ENCODE data around the gene TSPO2. TPM values are rescaled to one million over a fixed set of nuclear protein-coding genes. Genes with fewer than 3 reads are reported as not detected.

Gene TSPO2
- total and polyA plus RNA-seq, 2 of the 13 experiments (the other 11 are each of a cell fraction or from before 2014, with no cell fraction given) = 0.55 TPM; not detected in 1

DNA sequence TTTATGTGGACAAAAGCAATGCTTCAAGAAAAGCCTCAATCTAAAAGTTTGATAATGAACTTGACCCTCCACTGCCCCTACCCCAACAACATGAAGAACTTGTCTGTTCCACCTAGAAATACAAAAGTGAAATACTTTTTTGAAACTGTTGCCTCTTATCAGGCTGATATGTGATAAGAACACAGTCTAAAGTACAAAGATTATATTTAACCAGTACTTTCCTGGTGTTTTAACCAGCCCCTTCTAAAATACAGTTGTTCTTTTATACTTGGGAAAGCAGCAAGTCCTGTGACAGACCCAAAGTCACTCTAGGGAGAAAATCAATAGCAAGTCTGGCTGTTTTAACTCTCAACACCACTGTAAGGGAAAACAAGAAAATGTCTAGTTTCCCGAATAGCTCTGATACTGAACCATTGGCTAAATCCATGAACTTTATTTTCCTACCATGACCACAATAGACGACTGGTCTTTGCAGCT, 23.3 kb downstream of the TSPO2 start (continued):
- TF ChIP-seq ATF7 (IDR thresholded peaks at IDR 0.05) (no peak), ATF7 (CRISPR knock-in tag; IDR thresholded peaks at IDR 0.05) (no peak), ZFP36 (IDR thresholded peaks at IDR 0.05; ENCODE audit: borderline replicate concordance, low read depth, low read length, partially characterized antibody) (no peak), ZNF572 (CRISPR knock-in tag; IDR thresholded peaks at IDR 0.05) (no peak), SMAD3 (CRISPR knock-in tag; IDR thresholded peaks at IDR 0.05) (0 out of 2 replicates have a peak, but pooled peaks have one; percentile 45), SOX13 (IDR thresholded peaks at IDR 0.05) (0 out of 2 replicates have a peak, but pooled peaks have one; percentile 17), SOX13 (CRISPR knock-in tag; conservative IDR thresholded peaks at IDR 0.05 in 1 of 2, IDR thresholded peaks at IDR 0.05 in 1 of 2) (peak in 1 of 2 experiments; percentile 87; a peak in 2 of 4 replicates), RORA (CRISPR knock-in tag; IDR thresholded peaks at IDR 0.05) (0 out of 2 replicates have a peak, but pooled peaks have one; percentile 30), NRL (CRISPR knock-in tag; IDR thresholded peaks at IDR 0.05; ENCODE audit: borderline replicate concordance) (no peak), ZNF629 (CRISPR knock-in tag; conservative IDR thresholded peaks at IDR 0.05) (peak; percentile 36; the same call in 1 of the 2 replicates), IKZF5 (CRISPR knock-in tag; IDR thresholded peaks at IDR 0.05) (peak; percentile 85; the same call in 1 of the 2 replicates), EED (CRISPR knock-in tag; IDR thresholded peaks at IDR 0.05) (no peak), ZNF350 (CRISPR knock-in tag; IDR thresholded peaks at IDR 0.05; ENCODE audit: borderline replicate concordance, low read depth) (no peak), ZNF850 (CRISPR knock-in tag; conservative IDR thresholded peaks at IDR 0.05) (no peak), ZNF263 (CRISPR knock-in tag; IDR thresholded peaks at IDR 0.05) (no peak), ZNF296 (CRISPR knock-in tag; conservative IDR thresholded peaks at IDR 0.05) (no peak)
- TF ChIP-seq, protein P1, sequence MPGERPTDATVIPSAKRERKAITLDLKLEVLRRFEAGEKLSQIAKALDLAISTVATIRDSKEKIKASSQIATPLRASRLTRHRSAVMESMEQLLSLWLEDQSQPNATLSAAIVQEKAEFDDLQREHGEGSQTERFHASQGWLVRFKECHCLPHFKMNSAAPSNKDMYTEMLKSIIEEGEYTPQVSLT (CRISPR knock-in tag; IDR thresholded peaks at IDR 0.05; ENCODE audit: borderline replicate concordance, low read depth) = no peak
- TF ChIP-seq, protein P2, sequence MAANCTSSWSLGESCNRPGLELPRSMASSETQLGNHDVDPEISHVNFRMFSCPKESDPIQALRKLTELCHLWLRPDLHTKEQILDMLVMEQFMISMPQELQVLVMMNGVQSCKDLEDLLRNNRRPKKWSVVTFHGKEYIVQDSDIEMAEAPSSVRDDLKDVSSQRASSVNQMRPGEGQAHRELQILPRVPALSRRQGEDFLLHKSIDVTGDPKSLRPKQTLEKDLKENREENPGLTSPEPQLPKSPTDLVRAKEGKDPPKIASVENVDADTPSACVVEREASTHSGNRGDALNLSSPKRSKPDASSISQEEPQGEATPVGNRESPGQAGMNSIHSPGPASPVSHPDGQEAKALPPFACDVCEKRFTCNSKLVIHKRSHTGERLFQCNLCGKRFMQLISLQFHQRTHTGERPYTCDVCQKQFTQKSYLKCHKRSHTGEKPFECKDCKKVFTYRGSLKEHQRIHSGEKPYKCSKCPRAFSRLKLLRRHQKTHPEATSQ (CRISPR knock-in tag; IDR thresholded peaks at IDR 0.05; ENCODE audit: borderline replicate concordance) = no peak
- TF ChIP-seq, protein P3, sequence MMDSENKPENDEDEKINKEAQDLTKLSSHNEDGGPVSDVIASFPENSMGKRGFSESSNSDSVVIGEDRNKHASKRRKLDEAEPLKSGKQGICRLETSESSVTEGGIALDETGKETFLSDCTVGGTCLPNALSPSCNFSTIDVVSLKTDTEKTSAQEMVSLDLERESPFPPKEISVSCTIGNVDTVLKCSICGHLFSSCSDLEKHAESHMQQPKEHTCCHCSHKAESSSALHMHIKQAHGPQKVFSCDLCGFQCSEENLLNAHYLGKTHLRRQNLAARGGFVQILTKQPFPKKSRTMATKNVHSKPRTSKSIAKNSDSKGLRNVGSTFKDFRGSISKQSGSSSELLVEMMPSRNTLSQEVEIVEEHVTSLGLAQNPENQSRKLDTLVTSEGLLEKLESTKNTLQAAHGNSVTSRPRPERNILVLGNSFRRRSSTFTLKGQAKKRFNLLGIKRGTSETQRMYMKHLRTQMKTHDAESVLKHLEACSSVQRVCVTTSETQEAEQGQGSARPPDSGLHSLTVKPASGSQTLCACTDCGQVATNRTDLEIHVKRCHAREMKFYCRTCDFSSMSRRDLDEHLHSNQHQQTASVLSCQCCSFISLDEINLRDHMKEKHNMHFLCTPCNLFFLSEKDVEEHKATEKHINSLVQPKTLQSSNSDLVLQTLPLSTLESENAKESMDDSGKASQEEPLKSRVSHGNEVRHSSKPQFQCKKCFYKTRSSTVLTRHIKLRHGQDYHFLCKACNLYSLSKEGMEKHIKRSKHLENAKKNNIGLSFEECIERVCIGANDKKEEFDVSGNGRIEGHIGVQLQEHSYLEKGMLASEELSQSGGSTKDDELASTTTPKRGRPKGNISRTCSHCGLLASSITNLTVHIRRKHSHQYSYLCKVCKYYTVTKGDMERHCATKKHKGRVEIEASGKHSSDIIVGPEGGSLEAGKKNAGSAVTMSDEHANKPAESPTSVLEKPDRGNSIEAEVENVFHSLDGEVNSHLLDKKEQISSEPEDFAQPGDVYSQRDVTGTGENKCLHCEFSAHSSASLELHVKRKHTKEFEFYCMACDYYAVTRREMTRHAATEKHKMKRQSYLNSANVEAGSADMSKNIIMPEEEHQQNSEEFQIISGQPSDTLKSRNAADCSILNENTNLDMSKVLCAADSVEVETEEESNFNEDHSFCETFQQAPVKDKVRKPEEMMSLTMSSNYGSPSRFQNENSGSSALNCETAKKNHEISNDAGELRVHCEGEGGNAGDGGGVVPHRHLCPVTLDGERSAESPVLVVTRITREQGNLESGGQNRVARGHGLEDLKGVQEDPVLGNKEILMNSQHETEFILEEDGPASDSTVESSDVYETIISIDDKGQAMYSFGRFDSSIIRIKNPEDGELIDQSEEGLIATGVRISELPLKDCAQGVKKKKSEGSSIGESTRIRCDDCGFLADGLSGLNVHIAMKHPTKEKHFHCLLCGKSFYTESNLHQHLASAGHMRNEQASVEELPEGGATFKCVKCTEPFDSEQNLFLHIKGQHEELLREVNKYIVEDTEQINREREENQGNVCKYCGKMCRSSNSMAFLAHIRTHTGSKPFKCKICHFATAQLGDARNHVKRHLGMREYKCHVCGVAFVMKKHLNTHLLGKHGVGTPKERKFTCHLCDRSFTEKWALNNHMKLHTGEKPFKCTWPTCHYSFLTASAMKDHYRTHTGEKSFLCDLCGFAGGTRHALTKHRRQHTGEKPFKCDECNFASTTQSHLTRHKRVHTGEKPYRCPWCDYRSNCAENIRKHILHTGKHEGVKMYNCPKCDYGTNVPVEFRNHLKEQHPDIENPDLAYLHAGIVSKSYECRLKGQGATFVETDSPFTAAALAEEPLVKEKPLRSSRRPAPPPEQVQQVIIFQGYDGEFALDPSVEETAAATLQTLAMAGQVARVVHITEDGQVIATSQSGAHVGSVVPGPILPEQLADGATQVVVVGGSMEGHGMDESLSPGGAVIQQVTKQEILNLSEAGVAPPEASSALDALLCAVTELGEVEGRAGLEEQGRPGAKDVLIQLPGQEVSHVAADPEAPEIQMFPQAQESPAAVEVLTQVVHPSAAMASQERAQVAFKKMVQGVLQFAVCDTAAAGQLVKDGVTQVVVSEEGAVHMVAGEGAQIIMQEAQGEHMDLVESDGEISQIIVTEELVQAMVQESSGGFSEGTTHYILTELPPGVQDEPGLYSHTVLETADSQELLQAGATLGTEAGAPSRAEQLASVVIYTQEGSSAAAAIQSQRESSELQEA (CRISPR knock-in tag; IDR thresholded peaks at IDR 0.05; ENCODE audit: not compliant biosample characterization) = no peak

Data from HepG2 (cell line).